ENCODE measurements around the gene RYR1. TPM values are rescaled to one million over a fixed set of nuclear protein-coding genes. Genes with fewer than 3 reads are reported as not detected.

RYR1 gene
- total and polyA plus RNA-seq, 7 donors: under 0.01 to 4.1 (median 0.85) TPM

- intact Hi-C loops (cut with DNase I): no loop called here
- H3K36me3 ChIP-seq: no peaks in the 10 kb centered on the region
- 85 to 90% methylated on average over 14 of the region's 14 CpGs for WGBS, 2 donors
Measured at GRCh38 chr19:38583219-38583984, 149.9 kb downstream of the RYR1 start.

GRCh38 chr19:38583985-38584305 lies 150.5 kb downstream of the RYR1 start:
- Histone ChIP-seq H3K36me3 (no peaks in the 10 kb centered on the region), H3K4me3 (no peak overlapping the region), H3K4me1 (no peaks in the 10 kb centered on the region), H3K27ac (no peak overlapping the region), H3K9me3 (no peaks in the 10 kb centered on the region), H3K27me3 (no peaks in the 10 kb centered on the region)
- intact Hi-C loops (cut with DNase I): no loop called here
- WGBS, 2 donors: 69 to 74% methylated on average over 4 of the region's 4 CpGs
- no peak for TF ChIP-seq CTCF (IDR thresholded peaks at IDR 0.05)
- no peak for TF ChIP-seq POLR2AphosphoS5 (IDR thresholded peaks at IDR 0.05)
- TF ChIP-seq EP300 (IDR thresholded peaks at IDR 0.05): no peak
- no peak for TF ChIP-seq POLR2A (IDR thresholded peaks at IDR 0.05)
- no peak for DNase-seq

More at GRCh38 chr19:38583219-38583984, 149.9 kb downstream of the RYR1 start:
- H3K4me3 ChIP-seq: no peak overlapping the region
- DNase-seq: no peak
- H3K27me3 ChIP-seq: no peaks in the 10 kb centered on the region
- H3K9me3 ChIP-seq: no peaks in the 10 kb centered on the region
- H3K27ac ChIP-seq: no peak overlapping the region
- no peaks in the 10 kb centered on the region for H3K4me1 ChIP-seq
- TF ChIP-seq POLR2AphosphoS5 (IDR thresholded peaks at IDR 0.05) (no peak), EP300 (IDR thresholded peaks at IDR 0.05) (no peak), POLR2A (IDR thresholded peaks at IDR 0.05) (no peak), CTCF (IDR thresholded peaks at IDR 0.05) (no peak)

GRCh38 chr19:38587562-38587961 lies 154.1 kb downstream of the RYR1 start:
- Histone ChIP-seq H3K4me3 (no peak overlapping the region), H3K27ac (no peak overlapping the region), H3K36me3 (no peaks in the 10 kb centered on the region), H3K27me3 (peaks cover 0 to 5% (median 0%) of the 10 kb centered on the region in 3 donors), H3K4me1 (no peaks in the 10 kb centered on the region), H3K9me3 (no peaks in the 10 kb centered on the region)
- DNase-seq: no peak
- intact Hi-C loops (cut with DNase I): no loop called here
- TF ChIP-seq POLR2A (IDR thresholded peaks at IDR 0.05) (no peak), EP300 (IDR thresholded peaks at IDR 0.05) (no peak), POLR2AphosphoS5 (IDR thresholded peaks at IDR 0.05) (no peak), CTCF (IDR thresholded peaks at IDR 0.05) (no peak)
- WGBS, 2 donors: 89 to 95% methylated on average over 2 of the region's 2 CpGs

- Histone ChIP-seq H3K27me3 (peaks cover 0 to 10% (median 2%) of the 10 kb centered on the region in 3 donors), H3K27ac (no peak overlapping the region), H3K36me3 (no peaks in the 10 kb centered on the region), H3K9me3 (no peaks in the 10 kb centered on the region), H3K4me1 (no peaks in the 10 kb centered on the region), H3K4me3 (no peak overlapping the region)
- WGBS, 2 donors: 79 to 85% methylated on average over 2 of the region's 2 CpGs
- no peak for DNase-seq
- TF ChIP-seq POLR2AphosphoS5 (IDR thresholded peaks at IDR 0.05) (no peak), CTCF (IDR thresholded peaks at IDR 0.05) (no peak), EP300 (IDR thresholded peaks at IDR 0.05) (no peak), POLR2A (IDR thresholded peaks at IDR 0.05) (no peak)
- intact Hi-C loops (cut with DNase I): no loop called here
Measured at GRCh38 chr19:38588041-38588440, 154.6 kb downstream of the RYR1 start.

- Histone ChIP-seq H3K36me3 (no peaks in the 10 kb centered on the region), H3K4me1 (peaks cover 0 to 6% (median 6%) of the 10 kb centered on the region in 4 donors)
Measured at GRCh38 chr19:38592940-38593339, 159.4 kb downstream of the RYR1 start.

More at GRCh38 chr19:38592940-38593339, 159.4 kb downstream of the RYR1 start:
- peaks cover 6 to 42% (median 21%) of the 10 kb centered on the region in 3 donors for H3K27me3 ChIP-seq
- no peaks in the 10 kb centered on the region for H3K9me3 ChIP-seq
- intact Hi-C loops (cut with DNase I): no loop called here
- no peak for TF ChIP-seq POLR2A (IDR thresholded peaks at IDR 0.05)
- TF ChIP-seq CTCF (IDR thresholded peaks at IDR 0.05): no peak
- TF ChIP-seq EP300 (IDR thresholded peaks at IDR 0.05): no peak
- TF ChIP-seq POLR2AphosphoS5 (IDR thresholded peaks at IDR 0.05): no peak
- WGBS, 2 donors: 61 to 80% methylated on average over 6 of the region's 6 CpGs
- no peak for DNase-seq
- H3K27ac ChIP-seq: no peak overlapping the region
- no peak overlapping the region for H3K4me3 ChIP-seq
